ENCODE measurements around the gene ZNF750.

GRCh38 chr17:82868715-82869131 is 28.9 kb upstream of the ZNF750 start:
- TF ChIP-seq ZNF70 (CRISPR knock-in tag; IDR thresholded peaks at IDR 0.05) (no peak), TOX (CRISPR knock-in tag; IDR thresholded peaks at IDR 0.05; ENCODE audit: borderline replicate concordance) (no peak), OSR1 (CRISPR knock-in tag; IDR thresholded peaks at IDR 0.05) (no peak), ZC3H10 (CRISPR knock-in tag; IDR thresholded peaks at IDR 0.05) (no peak), PPARA (CRISPR knock-in tag; IDR thresholded peaks at IDR 0.05; ENCODE audit: borderline replicate concordance) (no peak), CREB5 (CRISPR knock-in tag; IDR thresholded peaks at IDR 0.05; ENCODE audit: low read depth) (no peak)
